ENCODE data around the gene ENPP6.

Gene ENPP6

DNA sequence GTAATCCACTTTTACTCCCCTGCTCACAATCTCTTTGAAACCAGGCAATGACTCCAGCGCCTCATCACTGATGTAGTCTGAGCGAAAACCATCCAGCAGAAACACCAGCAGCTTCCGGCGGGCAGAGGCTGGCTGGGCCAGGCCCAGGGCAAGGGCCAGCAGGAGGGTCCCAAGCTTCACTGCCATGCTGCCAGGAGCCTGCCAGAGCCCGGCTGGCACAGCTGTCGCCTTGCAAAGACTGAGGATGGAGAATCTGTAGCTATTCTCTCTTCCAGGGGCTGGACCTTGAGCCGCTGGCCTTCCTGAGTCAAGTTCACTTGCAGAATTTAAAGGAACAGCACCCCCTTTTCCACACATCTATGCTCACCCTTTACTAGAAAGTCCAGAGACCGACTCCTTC is at the start of gene ENPP6:
TSS of gene ENPP6 (minus strand) at position 240 of the 400 bp plus-strand sequence. CDS start at position 186, 54 bp downstream.
- Mint-ChIP-seq H3K27me3 (peaks cover 32% of the 10 kb centered on the region), H3K4me3 (no peak within 1 kb of the TSS), H3K27ac (no peak within 1 kb of the TSS), H3K4me1 (ENCODE audit: low read depth) (no peaks in the 10 kb centered on the region), H3K9me3 (no peaks in the 10 kb centered on the region), H3K36me3 (ENCODE audit: low read depth) (no peaks in the 10 kb centered on the region)

DNA sequence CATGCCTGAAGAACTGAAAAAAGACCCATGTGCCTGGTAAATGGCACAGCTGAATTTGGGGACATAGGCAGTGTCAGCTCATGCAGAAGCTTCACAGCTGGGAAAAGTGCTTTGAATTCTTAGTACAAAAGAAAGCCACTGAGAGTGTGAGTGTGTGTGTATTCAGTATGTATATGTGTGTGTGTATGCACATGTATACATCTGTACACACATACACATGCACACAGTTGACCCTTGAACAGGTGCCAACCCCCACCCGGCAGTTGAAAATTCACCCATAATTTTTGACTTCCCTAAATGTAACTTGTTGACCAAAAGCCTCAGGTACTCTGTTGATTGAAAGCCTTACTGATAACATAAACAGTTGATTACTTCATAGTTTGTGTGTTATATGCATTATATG is 49.5 kb upstream of the ENPP6 start:
- Mint-ChIP-seq H3K27ac (peak overlapping the region; percentile 98), H3K4me3 (peak overlapping the region; percentile 86), H3K9me3 (no peaks in the 10 kb centered on the region), H3K27me3 (no peaks in the 10 kb centered on the region), H3K36me3 (ENCODE audit: low read depth) (no peaks in the 10 kb centered on the region), H3K4me1 (ENCODE audit: low read depth) (peaks cover 74% of the 10 kb centered on the region)

DNA sequence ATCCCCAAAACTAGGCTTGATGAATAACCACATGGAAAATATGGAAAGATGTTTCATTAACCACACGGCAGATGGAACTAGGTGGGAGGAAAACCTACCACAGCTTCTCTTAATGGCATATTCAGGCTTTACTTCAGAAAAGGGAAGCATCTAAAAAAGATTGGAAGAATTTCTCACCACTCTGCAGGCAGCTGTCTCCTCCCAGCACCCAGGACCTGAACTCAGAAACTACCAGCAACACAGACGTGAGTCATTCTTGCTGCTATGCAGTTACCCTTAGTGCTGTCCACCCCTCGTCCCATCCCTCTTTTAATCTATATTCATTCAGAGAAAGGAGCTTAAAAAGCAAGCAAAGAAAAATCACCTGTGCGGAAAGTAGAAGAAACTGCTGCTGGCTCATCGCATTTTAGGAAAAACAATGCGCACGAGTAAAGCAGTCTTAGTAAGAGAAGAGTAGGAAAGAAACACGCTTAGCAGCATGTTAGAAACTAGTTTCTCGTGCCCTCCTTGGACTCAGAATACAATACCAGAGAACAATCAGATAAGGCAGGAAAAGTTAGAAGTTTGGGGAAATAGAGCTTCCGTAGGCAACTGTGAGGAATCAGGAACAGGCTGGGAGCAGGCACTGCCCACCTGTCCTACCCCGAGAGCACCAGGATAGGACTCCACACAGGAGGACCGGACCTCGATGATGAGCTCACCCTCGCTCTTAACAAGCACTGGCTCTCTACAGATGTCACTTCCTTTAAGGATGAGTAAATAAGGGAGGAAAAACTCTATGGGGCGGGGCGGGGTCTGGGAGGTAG is 48.1 kb upstream of the ENPP6 start:
- Mint-ChIP-seq H3K27me3 (no peaks in the 10 kb centered on the region), H3K9me3 (no peaks in the 10 kb centered on the region), H3K27ac (peak overlapping the region; percentile 65), H3K4me1 (ENCODE audit: low read depth) (peaks cover 73% of the 10 kb centered on the region), H3K36me3 (ENCODE audit: low read depth) (no peaks in the 10 kb centered on the region), H3K4me3 (peak overlapping the region; percentile 21)

GRCh38 chr4:184263910-184264732 is 46.4 kb upstream of the ENPP6 start:
- Mint-ChIP-seq H3K27me3 (no peaks in the 10 kb centered on the region), H3K27ac (peak overlapping the region; percentile 74), H3K4me3 (peak overlapping the region; percentile 3), H3K36me3 (ENCODE audit: low read depth) (no peaks in the 10 kb centered on the region), H3K9me3 (no peaks in the 10 kb centered on the region), H3K4me1 (ENCODE audit: low read depth) (peaks cover 57% of the 10 kb centered on the region)

GRCh38 chr4:184263461-184263860 is 45.8 kb upstream of the ENPP6 start:
- Mint-ChIP-seq H3K4me1 (ENCODE audit: low read depth) (peaks cover 51% of the 10 kb centered on the region), H3K27ac (peak overlapping the region; percentile 59), H3K36me3 (ENCODE audit: low read depth) (no peaks in the 10 kb centered on the region)

DNA sequence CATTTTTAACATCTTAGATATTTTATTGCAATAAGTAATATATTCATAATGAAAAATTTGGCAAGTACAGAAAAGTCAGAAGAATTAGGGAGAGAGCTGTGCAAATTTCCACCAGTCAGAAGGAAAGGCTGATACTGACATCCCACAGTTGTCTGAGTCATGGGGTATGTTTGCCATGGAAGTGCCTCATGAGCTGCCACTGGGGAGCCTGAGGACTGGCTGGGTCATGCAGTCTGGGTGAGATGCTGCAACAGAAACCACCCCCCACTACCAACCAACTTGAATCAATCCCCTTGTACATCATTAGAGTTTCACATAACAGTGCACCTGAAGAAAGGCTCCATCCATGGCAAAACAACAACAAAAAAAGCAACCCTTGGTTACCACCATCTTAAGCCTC is 45.2 kb upstream of the ENPP6 start:
- Mint-ChIP-seq H3K4me1 (ENCODE audit: low read depth) (peaks cover 45% of the 10 kb centered on the region), H3K27me3 (no peaks in the 10 kb centered on the region), H3K9me3 (no peaks in the 10 kb centered on the region), H3K36me3 (ENCODE audit: low read depth) (no peaks in the 10 kb centered on the region), H3K4me3 (no peak overlapping the region), H3K27ac (peak overlapping the region; percentile 59)

More at GRCh38 chr4:184263461-184263860, 45.8 kb upstream of the ENPP6 start:
- Mint-ChIP-seq H3K27me3 (no peaks in the 10 kb centered on the region), H3K4me3 (no peak overlapping the region), H3K9me3 (no peaks in the 10 kb centered on the region)

DNA sequence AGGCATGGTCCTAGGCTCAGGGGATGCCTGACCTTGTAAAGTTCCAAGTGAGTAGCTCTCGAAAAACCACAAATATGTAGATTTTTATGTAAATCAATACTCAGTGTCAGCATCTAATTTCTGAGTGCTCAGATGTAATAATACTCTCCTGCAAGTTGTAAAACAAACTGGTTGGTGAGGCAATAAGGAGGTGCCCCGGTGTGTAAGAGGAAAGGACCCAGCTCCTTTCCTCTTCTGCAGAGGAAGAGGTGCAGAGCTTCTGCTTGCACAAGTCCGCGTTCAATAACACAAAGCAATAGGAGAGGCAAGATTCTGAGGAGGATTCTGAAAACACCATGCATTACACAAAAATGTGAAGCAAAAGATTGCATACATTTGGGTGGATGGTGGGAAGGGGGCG is 43.6 kb upstream of the ENPP6 start:
- H3K27ac Mint-ChIP-seq = no peak overlapping the region
- no peaks in the 10 kb centered on the region for H3K9me3 Mint-ChIP-seq
- peaks cover 32% of the 10 kb centered on the region for H3K4me1 Mint-ChIP-seq (ENCODE audit: low read depth)
- no peak overlapping the region for H3K4me3 Mint-ChIP-seq
- no peaks in the 10 kb centered on the region for H3K36me3 Mint-ChIP-seq (ENCODE audit: low read depth)
- no peaks in the 10 kb centered on the region for H3K27me3 Mint-ChIP-seq

DNA sequence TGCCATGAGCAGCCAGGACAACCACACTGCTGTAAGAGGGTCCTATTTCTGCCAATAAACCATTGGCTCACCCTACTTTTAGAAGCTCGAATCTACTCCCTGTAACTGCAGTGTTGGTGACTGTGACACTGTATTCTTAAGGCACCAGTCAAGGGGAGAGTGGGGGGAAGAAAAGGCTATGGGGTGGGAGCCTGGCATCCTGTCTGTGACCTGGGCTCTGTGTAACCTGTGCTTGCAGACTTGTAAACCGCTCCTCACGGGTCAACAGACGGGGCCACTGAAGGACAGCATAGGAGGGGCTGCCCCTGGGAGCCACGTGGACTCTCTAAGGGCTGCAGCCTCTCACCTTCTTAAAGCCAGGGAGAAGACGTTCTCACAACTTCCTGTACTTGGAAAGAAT is 42.2 kb upstream of the ENPP6 start:
- Mint-ChIP-seq H3K4me1 (ENCODE audit: low read depth) (peaks cover 25% of the 10 kb centered on the region), H3K27me3 (no peaks in the 10 kb centered on the region), H3K36me3 (ENCODE audit: low read depth) (no peaks in the 10 kb centered on the region), H3K9me3 (no peaks in the 10 kb centered on the region), H3K4me3 (no peak overlapping the region), H3K27ac (no peak overlapping the region)

GRCh38 chr4:184259081-184259480 is 41.4 kb upstream of the ENPP6 start:
- H3K36me3 Mint-ChIP-seq (ENCODE audit: low read depth) = no peaks in the 10 kb centered on the region
- H3K4me1 Mint-ChIP-seq (ENCODE audit: low read depth) = peaks cover 21% of the 10 kb centered on the region
- H3K9me3 Mint-ChIP-seq = no peaks in the 10 kb centered on the region
- H3K4me3 Mint-ChIP-seq = no peak overlapping the region
- H3K27me3 Mint-ChIP-seq = no peaks in the 10 kb centered on the region
- H3K27ac Mint-ChIP-seq = no peak overlapping the region

GRCh38 chr4:184255871-184256642 is 38.4 kb upstream of the ENPP6 start:
- Mint-ChIP-seq H3K4me1 (ENCODE audit: low read depth) (peaks cover 28% of the 10 kb centered on the region), H3K9me3 (no peaks in the 10 kb centered on the region), H3K27ac (no peak overlapping the region), H3K27me3 (no peaks in the 10 kb centered on the region), H3K4me3 (no peak overlapping the region), H3K36me3 (ENCODE audit: low read depth) (no peaks in the 10 kb centered on the region)

- Mint-ChIP-seq H3K27ac (no peak overlapping the region), H3K36me3 (ENCODE audit: low read depth) (no peaks in the 10 kb centered on the region), H3K9me3 (no peaks in the 10 kb centered on the region), H3K4me3 (no peak overlapping the region), H3K27me3 (no peaks in the 10 kb centered on the region), H3K4me1 (ENCODE audit: low read depth) (peaks cover 33% of the 10 kb centered on the region)
Observed at GRCh38 chr4:184255361-184255760, 37.7 kb upstream of the ENPP6 start.

- H3K36me3 Mint-ChIP-seq (ENCODE audit: low read depth) = no peaks in the 10 kb centered on the region
- no peak overlapping the region for H3K4me3 Mint-ChIP-seq
- no peak overlapping the region for H3K27ac Mint-ChIP-seq
- no peaks in the 10 kb centered on the region for H3K9me3 Mint-ChIP-seq
- H3K27me3 Mint-ChIP-seq = no peaks in the 10 kb centered on the region
- H3K4me1 Mint-ChIP-seq (ENCODE audit: low read depth) = peaks cover 33% of the 10 kb centered on the region
Observed at GRCh38 chr4:184253072-184253420, 35.4 kb upstream of the ENPP6 start.

DNA sequence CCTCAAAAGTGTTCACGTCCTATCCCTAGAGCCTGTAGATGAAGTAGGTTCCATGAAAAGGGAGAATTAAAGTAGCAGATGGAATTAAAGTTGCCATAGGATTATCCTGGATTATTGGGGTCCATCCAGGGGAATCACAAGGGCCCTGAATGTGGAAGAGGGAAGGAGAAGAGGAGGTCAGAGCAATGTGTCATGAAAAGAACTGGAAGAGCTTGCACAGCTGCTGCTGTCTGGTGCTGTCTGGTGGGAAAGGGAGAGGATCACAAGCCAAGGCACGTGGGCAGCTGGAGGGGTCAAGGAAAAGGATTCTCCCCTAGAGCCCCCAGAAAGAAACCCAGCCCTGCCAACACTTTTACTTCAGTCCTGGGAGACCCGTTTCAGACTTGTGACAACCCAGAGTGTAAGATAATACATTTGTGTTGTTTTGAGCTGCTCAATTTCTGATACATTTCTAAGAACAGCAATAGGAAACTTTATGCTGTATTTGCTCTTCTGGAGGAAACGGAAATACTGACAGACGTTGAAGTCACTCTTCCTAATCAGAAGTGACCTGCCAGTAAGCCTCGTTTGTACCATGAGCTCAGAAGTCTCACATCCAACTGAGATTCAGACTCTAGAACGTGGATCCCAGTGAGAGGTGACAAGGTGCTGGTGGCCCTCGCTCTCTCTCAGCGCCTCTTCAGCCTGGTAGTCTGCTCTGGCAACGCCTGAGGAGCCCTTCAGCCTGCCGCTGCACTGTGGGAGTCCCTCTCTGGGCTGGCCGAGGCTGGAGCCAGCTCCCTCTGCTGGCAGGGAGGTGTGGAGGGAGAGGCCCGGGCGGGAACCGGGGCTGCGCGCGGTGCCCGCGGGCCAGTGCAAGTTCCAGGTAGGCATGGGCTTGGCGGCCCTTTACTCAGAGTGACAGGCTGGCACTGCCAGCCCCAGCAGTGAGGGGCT is 34.7 kb upstream of the ENPP6 start:
- H3K36me3 Mint-ChIP-seq (ENCODE audit: low read depth) = no peaks in the 10 kb centered on the region
- H3K9me3 Mint-ChIP-seq = no peaks in the 10 kb centered on the region
- H3K27me3 Mint-ChIP-seq = no peaks in the 10 kb centered on the region
- peaks cover 33% of the 10 kb centered on the region for H3K4me1 Mint-ChIP-seq (ENCODE audit: low read depth)
- H3K27ac Mint-ChIP-seq = peak overlapping the region; percentile 98
- peak overlapping the region; percentile 52 for H3K4me3 Mint-ChIP-seq

DNA sequence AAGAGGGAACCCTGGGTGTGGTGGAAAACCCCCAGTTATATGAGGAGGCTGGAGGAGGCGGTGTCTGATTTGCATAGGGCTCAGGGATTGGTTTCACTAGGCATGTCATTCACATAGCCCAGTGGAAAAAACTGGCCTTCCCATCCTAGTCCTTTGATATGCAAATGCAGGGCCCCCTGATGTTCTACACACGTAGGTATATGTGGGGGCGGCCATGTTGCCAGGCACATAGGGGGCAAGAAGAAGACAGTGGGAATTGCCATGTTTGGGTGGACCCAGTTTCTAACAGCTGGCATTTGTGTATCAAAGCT is 34.0 kb upstream of the ENPP6 start:
- no peaks in the 10 kb centered on the region for H3K9me3 Mint-ChIP-seq
- peak overlapping the region; percentile 98 for H3K27ac Mint-ChIP-seq

More for the DNA sequence above, 34.0 kb upstream of the ENPP6 start:
- peak overlapping the region; percentile 57 for H3K4me3 Mint-ChIP-seq
- H3K27me3 Mint-ChIP-seq = no peaks in the 10 kb centered on the region
- H3K36me3 Mint-ChIP-seq (ENCODE audit: low read depth) = no peaks in the 10 kb centered on the region
- peaks cover 33% of the 10 kb centered on the region for H3K4me1 Mint-ChIP-seq (ENCODE audit: low read depth)
